Trophoblast cell (in vitro differentiated cells and primary cell): ENCODE measurements around the gene DNAH9.

Source experiments
- DNase-seq, 2 donors: peaks; one replicate each; pipeline ENCODE4 v3.0.0-alpha.2; 2016
- H2AFZ ChIP-seq: 2 replicates; pipeline ENCODE4 v1.6.1; 2013; ENCODE audit warnings: low read length, moderate library complexity, mild to moderate bottlenecking; ENCODE audit not compliant: insufficient read depth, poor library complexity
- H2AK5ac ChIP-seq: 2 replicates; pipeline ENCODE4 v1.6.1; 2013; ENCODE audit warnings: mild to moderate bottlenecking, low read length
- H2BK120ac ChIP-seq: 2 replicates; pipeline ENCODE4 v1.6.1; 2013; ENCODE audit warnings: low read length, mild to moderate bottlenecking, moderate library complexity; ENCODE audit not compliant: insufficient read depth, poor library complexity
- H2BK12ac ChIP-seq: 2 replicates; pipeline ENCODE4 v1.6.1; 2013; ENCODE audit warnings: mild to moderate bottlenecking, low read length, moderate library complexity
- H2BK5ac ChIP-seq: 2 replicates; pipeline ENCODE4 v1.6.1; 2013; ENCODE audit warnings: low read length, low read depth, moderate library complexity, mild to moderate bottlenecking; ENCODE audit not compliant: poor library complexity
- H3K14ac ChIP-seq: 2 replicates; pipeline ENCODE4 v1.6.1; 2013; ENCODE audit warnings: mild to moderate bottlenecking, low read length
- H3K18ac ChIP-seq: 2 replicates; pipeline ENCODE4 v1.6.1; 2013; ENCODE audit warnings: mild to moderate bottlenecking, low read length
- H3K23ac ChIP-seq: 2 replicates; pipeline ENCODE4 v1.6.1; 2013; ENCODE audit warnings: low read length
- H3K27ac ChIP-seq: 2 replicates; pipeline ENCODE4 v1.5.1; 2013; ENCODE audit warnings: low read depth, mild to moderate bottlenecking, inconsistent platforms, low read length, moderate library complexity
- H3K27me3 ChIP-seq: 2 replicates; pipeline ENCODE4 v1.6.1; 2013; ENCODE audit warnings: inconsistent platforms, mild to moderate bottlenecking, low read length, moderate library complexity; ENCODE audit not compliant: insufficient read depth
- H3K36me3 ChIP-seq, 2 experiments: 1 replicate in 1 of 2; 2 replicates in 1 of 2; pipeline ENCODE4 v1.6.1; 2013; ENCODE audit warnings: low read length in 2 of 2, mild to moderate bottlenecking in 2 of 2, moderate library complexity in 1 of 2; ENCODE audit not compliant: insufficient read depth in 2 of 2, control insufficient read depth in 1 of 2
- H3K4ac ChIP-seq: 2 replicates; pipeline ENCODE4 v1.6.1; 2013; ENCODE audit warnings: low read depth, mild to moderate bottlenecking, low read length, moderate library complexity
- H3K4me1 ChIP-seq, 2 experiments: 1 replicate in 1 of 2; 2 replicates in 1 of 2; pipeline ENCODE4 v1.6.1; 2013; ENCODE audit warnings: low read length in 2 of 2, mild to moderate bottlenecking in 2 of 2, moderate library complexity in 1 of 2; ENCODE audit not compliant: insufficient read depth in 2 of 2, control insufficient read depth in 1 of 2
- H3K4me2 ChIP-seq: 2 replicates; pipeline ENCODE4 v1.6.1; 2013; ENCODE audit warnings: inconsistent platforms, mild to moderate bottlenecking, low read length, moderate library complexity
- H3K4me3 ChIP-seq: 2 replicates; pipeline ENCODE4 v1.5.1; 2013; ENCODE audit warnings: mild to moderate bottlenecking, low read depth, low read length, inconsistent platforms
- H3K79me1 ChIP-seq: one replicate; pipeline ENCODE4 v1.6.1; 2013; ENCODE audit warnings: low read length
- H3K79me2 ChIP-seq: 2 replicates; pipeline ENCODE4 v1.6.1; 2013; ENCODE audit warnings: low read length, mild to moderate bottlenecking; ENCODE audit not compliant: control insufficient read depth, insufficient read depth, poor library complexity
- H3K9ac ChIP-seq: 2 replicates; pipeline ENCODE4 v1.6.1; 2013; ENCODE audit warnings: mild to moderate bottlenecking, low read length
- H3K9me3 ChIP-seq: 2 replicates; pipeline ENCODE4 v1.6.1; 2013; ENCODE audit warnings: low read depth, mild to moderate bottlenecking, control low read depth, inconsistent platforms, low read length; ENCODE audit not compliant: insufficient read depth
- H4K12ac ChIP-seq: 2 replicates; pipeline ENCODE4 v1.6.1; 2013; ENCODE audit warnings: low read depth, mild to moderate bottlenecking, low read length, moderate library complexity
- H4K8ac ChIP-seq: 2 replicates; pipeline ENCODE4 v1.6.1; 2013; ENCODE audit warnings: low read depth, mild to moderate bottlenecking, low read length, moderate library complexity
- H4K91ac ChIP-seq: one replicate; pipeline ENCODE4 v1.6.1; 2013; ENCODE audit warnings: low read depth, mild to moderate bottlenecking, low read length, moderate library complexity
- WGBS: extraction: QIAGEN DNeasy Blood & Tissue Kit; methylation state at CpG from one replicate; pipeline ENCODE4 v1.1.7; 2013; ENCODE audit warnings: missing lambda C conversion rate; ENCODE audit not compliant: insufficient read length, insufficient coverage; ENCODE audit errors: extremely low coverage; 5-methylcytosine and 5-hydroxymethylcytosine counted together

DNAH9 gene

DNA sequence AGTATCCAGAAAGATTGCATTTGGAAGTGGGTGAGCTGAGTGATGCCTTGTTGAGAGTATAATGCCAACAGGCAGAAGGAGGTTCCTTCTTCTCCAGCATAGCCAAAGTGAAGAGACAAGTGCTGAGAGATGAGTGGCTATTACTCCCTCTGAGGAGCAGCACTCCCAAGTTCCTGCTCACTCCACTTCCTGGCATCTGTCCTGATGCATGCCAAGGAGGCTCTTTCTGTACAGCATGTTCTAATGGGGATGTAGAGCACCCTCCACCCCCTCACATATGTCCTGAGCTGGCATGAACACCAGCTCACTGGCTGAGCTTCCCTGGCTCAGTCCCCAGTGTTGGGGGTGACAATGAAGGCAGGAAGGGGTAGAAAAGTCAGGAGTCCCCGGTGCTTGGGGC lies 44.2 kb upstream of the DNAH9 start:
- no peak overlapping the region for H3K14ac ChIP-seq
- H2BK5ac ChIP-seq = no peak overlapping the region
- H3K23ac ChIP-seq = no peak overlapping the region
- H4K91ac ChIP-seq = no peak overlapping the region
- H4K8ac ChIP-seq = no peak overlapping the region
- no peak overlapping the region for H2BK120ac ChIP-seq
- no peaks in the 10 kb centered on the region for H3K79me2 ChIP-seq
- no CpG with 5 or more reads among the region's 1 CpG for WGBS
- H3K4me1 ChIP-seq = no peaks in the 10 kb centered on the region
- no peak for DNase-seq
- no peak overlapping the region for H3K27ac ChIP-seq
- H3K18ac ChIP-seq = no peak overlapping the region
- no peak overlapping the region for H3K9ac ChIP-seq
- H2AK5ac ChIP-seq = no peak overlapping the region
- H3K79me1 ChIP-seq = no peaks in the 10 kb centered on the region
- no peaks in the 10 kb centered on the region for H3K36me3 ChIP-seq
- H3K4me3 ChIP-seq = no peak overlapping the region
- no peak overlapping the region for H4K12ac ChIP-seq
- H3K4me2 ChIP-seq = no peak overlapping the region
- H2AFZ ChIP-seq = no peak overlapping the region
- no peak overlapping the region for H2BK12ac ChIP-seq
- H3K9me3 ChIP-seq = no peaks in the 10 kb centered on the region
- no peaks in the 10 kb centered on the region for H3K27me3 ChIP-seq
- no peak overlapping the region for H3K4ac ChIP-seq

DNA sequence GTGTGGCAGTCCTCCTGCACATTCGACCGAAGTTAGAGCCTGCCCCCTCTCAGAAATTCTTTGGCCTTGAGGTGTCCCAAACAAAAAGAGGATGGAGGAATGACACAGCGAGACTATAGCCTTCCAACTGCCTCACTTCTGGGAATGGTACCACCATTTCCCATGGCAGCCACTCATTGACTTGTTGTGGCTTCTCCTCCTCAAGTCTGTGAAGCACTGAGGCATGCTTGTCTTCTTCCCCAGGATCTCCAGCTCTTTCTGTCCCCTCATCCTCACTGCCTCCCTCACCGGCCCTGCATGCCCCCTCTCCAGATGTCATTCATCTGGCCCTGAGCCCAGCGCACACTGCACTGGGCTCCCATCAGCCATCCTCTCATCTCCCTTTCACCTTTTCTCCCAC lies 43.7 kb upstream of the DNAH9 start:
- Histone ChIP-seq H2BK120ac (no peak overlapping the region), H3K4me2 (no peak overlapping the region), H2BK12ac (no peak overlapping the region), H2AK5ac (no peak overlapping the region), H4K8ac (no peak overlapping the region), H3K79me1 (no peaks in the 10 kb centered on the region), H3K9ac (no peak overlapping the region), H2AFZ (no peak overlapping the region), H2BK5ac (no peak overlapping the region), H4K12ac (no peak overlapping the region), H4K91ac (no peak overlapping the region), H3K79me2 (no peaks in the 10 kb centered on the region), H3K4me3 (no peak overlapping the region), H3K14ac (no peak overlapping the region), H3K18ac (no peak overlapping the region), H3K23ac (no peak overlapping the region), H3K36me3 (no peaks in the 10 kb centered on the region), H3K9me3 (no peaks in the 10 kb centered on the region), H3K4ac (no peak overlapping the region), H3K27me3 (no peaks in the 10 kb centered on the region), H3K27ac (no peak overlapping the region), H3K4me1 (no peaks in the 10 kb centered on the region)
- no peak for DNase-seq
- no CpG with 5 or more reads among the region's 5 CpGs for WGBS

DNA sequence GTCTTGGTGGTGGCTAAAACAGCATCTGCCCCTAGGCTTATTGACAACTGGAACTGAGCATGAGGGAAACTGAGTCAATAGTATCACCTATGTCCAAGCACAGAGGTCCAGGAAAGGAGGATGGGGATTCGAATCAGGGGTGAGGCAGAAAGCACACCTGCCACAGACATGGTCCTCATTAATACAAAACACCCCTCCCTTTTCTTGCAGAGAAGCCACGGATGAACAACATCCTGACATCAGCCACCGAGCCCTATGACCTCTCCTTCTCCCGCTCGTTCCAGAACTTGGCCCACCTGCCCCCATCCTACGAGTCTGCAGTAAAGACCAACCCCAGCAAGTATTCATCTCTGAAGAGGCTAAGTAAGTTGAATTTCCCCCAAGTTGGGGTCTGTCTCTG lies 42.7 kb upstream of the DNAH9 start:
- no peak overlapping the region for H2AK5ac ChIP-seq
- no peak overlapping the region for H4K12ac ChIP-seq
- no peak overlapping the region for H3K14ac ChIP-seq
- no peak overlapping the region for H3K4me3 ChIP-seq
- no peak overlapping the region for H3K27ac ChIP-seq
- no peak overlapping the region for H3K18ac ChIP-seq
- no CpG with 5 or more reads among the region's 6 CpGs for WGBS
- no peaks in the 10 kb centered on the region for H3K4me1 ChIP-seq
- H3K4me2 ChIP-seq = no peak overlapping the region
- no peak overlapping the region for H4K91ac ChIP-seq
- H3K27me3 ChIP-seq = no peaks in the 10 kb centered on the region
- no peak overlapping the region for H3K23ac ChIP-seq
- H3K9ac ChIP-seq = no peak overlapping the region
- H2BK120ac ChIP-seq = no peak overlapping the region
- H2BK5ac ChIP-seq = no peak overlapping the region
- H3K36me3 ChIP-seq = no peaks in the 10 kb centered on the region
- H3K9me3 ChIP-seq = no peaks in the 10 kb centered on the region
- H4K8ac ChIP-seq = no peak overlapping the region
- no peaks in the 10 kb centered on the region for H3K79me1 ChIP-seq
- no peaks in the 10 kb centered on the region for H3K79me2 ChIP-seq
- H3K4ac ChIP-seq = no peak overlapping the region
- no peak overlapping the region for H2BK12ac ChIP-seq
- DNase-seq = no peak
- H2AFZ ChIP-seq = no peak overlapping the region

DNA sequence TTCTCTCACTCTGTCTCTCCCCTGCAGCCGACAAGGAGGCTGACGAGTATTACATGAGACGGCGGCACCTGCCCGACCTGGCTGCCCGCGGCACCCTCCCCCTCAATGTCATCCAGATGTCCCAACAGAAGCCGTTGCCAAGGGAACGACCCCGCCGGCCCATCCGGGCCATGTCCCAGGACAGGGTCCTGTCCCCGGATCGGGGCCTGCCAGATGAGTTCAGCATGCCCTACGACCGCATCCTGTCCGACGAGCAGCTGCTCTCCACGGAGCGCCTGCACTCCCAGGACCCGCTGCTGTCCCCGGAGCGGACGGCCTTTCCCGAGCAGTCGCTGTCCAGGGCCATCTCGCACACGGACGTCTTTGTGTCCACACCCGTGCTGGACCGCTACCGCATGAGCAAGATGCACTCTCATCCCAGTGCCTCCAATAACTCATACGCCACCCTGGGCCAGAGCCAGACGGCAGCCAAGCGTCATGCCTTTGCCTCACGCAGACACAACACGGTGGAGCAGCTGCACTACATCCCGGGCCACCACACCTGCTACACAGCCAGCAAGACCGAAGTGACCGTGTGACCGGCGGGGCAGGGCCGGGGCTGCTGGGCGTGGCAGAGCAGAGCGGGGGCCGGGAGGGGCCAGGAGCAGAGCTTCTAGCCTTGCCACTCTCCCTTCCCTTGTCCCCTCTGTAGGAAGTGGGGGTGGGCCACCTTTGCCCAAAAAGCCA lies 40.4 kb upstream of the DNAH9 start:
- no peak overlapping the region for H2AFZ ChIP-seq
- no peaks in the 10 kb centered on the region for H3K79me1 ChIP-seq
- no peak overlapping the region for H4K91ac ChIP-seq
- no peaks in the 10 kb centered on the region for H3K27me3 ChIP-seq
- no peak overlapping the region for H3K4me3 ChIP-seq
- H3K9me3 ChIP-seq = no peaks in the 10 kb centered on the region
- H3K18ac ChIP-seq = no peak overlapping the region
- no peak overlapping the region for H2BK120ac ChIP-seq
- H2AK5ac ChIP-seq = no peak overlapping the region
- H4K12ac ChIP-seq = no peak overlapping the region
- no peak overlapping the region for H3K4ac ChIP-seq
- no peak overlapping the region for H2BK12ac ChIP-seq
- no peak overlapping the region for H3K14ac ChIP-seq
- H3K79me2 ChIP-seq = no peaks in the 10 kb centered on the region
- no CpG with 5 or more reads among the region's 46 CpGs for WGBS
- H3K23ac ChIP-seq = no peak overlapping the region
- no peak for DNase-seq
- H3K36me3 ChIP-seq = no peaks in the 10 kb centered on the region
- H3K4me1 ChIP-seq = no peaks in the 10 kb centered on the region
- H3K9ac ChIP-seq = no peak overlapping the region
- no peak overlapping the region for H2BK5ac ChIP-seq
- no peak overlapping the region for H4K8ac ChIP-seq
- no peak overlapping the region for H3K27ac ChIP-seq
- H3K4me2 ChIP-seq = no peak overlapping the region
